Middle frontal gyrus (tissue), 1 donor: ENCODE measurements around the gene ARHGEF19.

Source experiments
- DNase-seq: peaks from one replicate; pipeline ENCODE4 v3.0.0-alpha.2; 2015; ENCODE audit warnings: low spot score; ENCODE audit errors: extremely low spot score

The ARHGEF19 gene

DNA sequence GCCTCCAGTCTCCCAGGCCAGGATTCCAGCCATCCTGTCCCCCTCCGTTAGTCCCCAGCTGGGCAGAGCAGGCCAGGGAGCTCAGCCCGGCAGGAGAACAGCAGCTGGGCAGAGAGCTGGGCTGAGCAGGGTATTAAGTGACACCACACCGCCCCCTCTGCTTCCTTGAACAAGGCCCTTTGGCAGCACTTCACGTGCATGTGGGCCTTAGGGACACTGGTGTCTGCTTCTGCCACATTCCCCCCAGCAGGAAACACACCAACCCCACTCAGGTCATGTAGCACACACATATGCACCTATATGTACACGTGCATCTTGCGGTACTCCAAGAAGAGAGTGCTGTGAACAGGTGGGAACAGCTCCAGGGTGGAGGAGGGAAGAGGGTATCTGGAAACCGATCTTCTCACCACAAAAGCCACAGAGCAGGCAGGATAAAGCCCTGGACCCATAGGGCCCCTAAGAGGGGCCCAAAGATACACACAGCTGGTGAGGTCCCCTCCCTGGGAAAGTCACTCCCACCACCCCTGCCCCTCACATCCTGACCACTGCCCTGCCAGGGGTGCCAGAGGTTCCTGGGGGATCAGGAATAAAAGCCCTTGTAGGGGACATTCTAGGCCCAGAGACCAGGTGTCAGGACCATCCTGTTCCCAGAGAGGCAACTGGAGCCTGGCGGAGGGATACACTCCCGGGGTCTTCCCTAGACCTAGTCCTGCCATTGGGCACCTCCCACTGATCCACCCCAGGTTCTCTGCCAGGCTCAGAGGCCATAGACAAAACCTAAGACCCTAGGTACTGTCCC is 61.1 kb downstream of the ARHGEF19 start:
- DNase-seq: no peak

DNA sequence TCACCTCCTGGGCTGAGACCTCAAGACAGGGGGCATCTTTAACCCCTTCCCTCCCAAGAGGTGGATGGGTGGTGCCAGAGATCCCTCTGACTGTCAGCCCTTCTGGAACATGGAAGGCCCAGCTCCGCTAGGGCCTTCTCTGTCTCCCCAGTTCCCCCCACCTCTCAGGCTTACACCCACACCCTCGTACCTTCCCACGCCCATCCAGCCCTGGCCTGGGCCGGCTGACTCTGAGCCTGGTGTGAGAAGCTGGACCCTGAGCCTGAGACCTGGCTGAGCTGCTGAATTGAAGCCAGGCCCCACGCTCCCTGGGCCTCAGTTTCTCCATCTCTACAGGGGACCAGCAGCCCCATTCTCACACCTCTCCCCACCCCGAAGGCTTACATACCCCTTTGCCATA is 61.9 kb downstream of the ARHGEF19 start:
- DNase-seq: no peak

DNA sequence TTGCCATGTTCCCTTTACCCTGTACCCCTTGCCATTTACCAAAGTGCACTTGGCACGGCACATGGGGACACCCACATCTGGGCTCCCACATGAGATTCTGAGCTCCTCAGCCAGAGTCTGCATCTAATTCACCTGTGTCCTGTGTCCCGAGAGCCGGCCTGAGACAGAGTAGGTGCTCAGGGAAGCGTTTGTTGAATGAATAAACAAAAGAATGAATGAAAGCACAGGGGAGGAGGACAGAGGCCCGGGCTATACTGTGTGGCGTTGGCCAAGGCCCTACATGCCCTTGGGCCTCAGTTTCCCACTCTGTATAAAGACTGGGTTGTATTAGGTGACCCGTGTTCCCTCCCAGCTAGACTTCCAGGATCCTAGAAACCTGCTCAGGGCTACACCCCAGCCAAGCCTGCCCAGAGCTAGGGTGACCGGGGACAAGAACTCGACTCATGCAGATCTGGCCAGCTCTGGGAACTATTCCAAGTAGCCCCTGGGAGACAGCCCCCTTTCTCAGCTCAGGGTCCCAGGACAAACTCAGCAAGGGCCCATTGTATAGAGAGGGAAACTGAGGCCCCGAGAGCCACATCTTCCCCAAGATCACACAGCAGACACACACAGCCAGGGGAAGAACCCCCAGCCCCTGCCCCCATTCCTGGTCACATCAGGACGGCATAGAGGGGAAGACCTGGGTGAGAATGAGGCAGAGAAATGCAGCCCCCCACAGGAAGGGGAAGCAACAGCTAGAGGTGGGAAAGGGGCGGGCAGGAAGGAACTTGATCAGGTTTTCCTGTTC is 62.6 kb downstream of the ARHGEF19 start:
- DNase-seq: no peak

DNA sequence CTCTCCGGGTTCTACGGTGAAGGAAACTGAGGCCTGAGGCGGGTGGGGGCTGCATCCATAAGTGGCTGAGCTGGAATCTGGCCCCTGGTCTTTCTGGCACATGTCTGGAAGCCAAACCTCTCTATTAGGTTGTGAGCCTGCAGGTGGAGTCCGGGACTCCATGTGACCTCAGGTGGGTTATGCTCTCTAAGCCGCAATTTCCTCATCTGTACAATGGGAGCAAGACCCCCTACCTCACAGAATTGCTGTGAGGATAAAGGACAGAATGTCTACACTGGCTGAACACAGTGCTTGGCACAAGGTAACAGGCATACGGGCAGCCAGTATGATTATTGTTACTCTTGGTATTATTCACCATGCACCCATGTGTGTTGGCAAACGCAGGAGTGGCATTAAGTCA is 63.3 kb downstream of the ARHGEF19 start:
- DNase-seq: no peak

DNA sequence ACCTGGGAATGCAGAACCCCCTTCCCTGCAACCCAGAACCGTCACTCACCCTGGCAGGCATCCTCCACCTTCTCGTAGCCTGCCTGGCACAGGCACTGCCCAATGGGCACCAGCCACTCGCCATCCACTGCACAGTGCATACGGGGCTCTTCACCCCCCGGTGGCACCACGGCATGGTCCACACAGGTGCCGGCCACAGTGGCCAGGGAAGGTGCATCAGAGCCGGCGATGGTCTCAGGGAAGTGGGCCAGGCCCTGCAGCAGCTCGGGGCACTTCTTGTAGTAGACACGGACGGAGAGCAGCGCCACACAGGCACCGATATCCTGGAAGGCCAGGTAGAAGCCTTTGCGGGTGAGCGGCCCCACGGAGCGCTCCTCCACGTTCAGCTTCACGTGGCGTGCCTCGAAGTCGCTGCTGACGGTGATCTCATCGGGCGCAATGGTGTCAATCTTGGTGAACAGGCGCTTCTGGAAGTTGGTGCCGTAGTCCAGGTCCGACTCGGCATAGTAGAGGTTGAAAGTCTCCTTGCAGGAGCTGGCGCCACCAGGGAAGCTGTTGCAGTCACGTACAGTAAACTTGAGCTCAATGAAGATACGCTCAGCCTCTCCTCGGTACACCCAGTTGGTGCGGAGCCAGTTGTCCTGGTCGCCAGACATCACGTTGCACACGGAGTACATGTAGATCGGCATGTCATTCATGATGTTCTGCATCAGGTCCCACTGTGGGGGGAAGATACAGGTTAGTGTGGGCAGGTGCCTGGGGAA is 63.9 kb downstream of the ARHGEF19 start:
- no peak for DNase-seq
